Activated CD8-positive, alpha-beta memory T cell treated with anti-CD3 and anti-CD28 coated beads, Interleukin-2, amount 10 ng/mL, durations not matched to agents 7 days and 5 days (primary cell): ENCODE measurements around the gene DNER. TPM values are rescaled to one million over a fixed set of nuclear protein-coding genes. Genes with fewer than 3 reads are reported as not detected.

Source experiments
- ATAC-seq: fragments of 150-1000 bp; cut with Tn5 transposase; one replicate; pipeline ENCODE4 v1.10.0; 2021; ENCODE audit warnings: moderate library complexity
- CTCF ChIA-PET: fragments of 350-600 bp; sonication (Branson Sonifier 250); formaldehyde crosslinking; loops from one replicate; lab custom pipeline; 2021; ENCODE audit warnings: antibody characterized with exemption; lab: Charles Lee
- DNase-seq: peaks from one replicate; pipeline ENCODE4 v3.0.0-alpha.2; 2020
- H3K27ac Mint-ChIP-seq: one replicate; pipeline ENCODE4 v1.8.0; 2021; ENCODE audit warnings: mild to moderate bottlenecking, mixed read lengths
- H3K27me3 Mint-ChIP-seq: one replicate; pipeline ENCODE4 v1.8.0; 2021; ENCODE audit warnings: mixed read lengths
- H3K36me3 Mint-ChIP-seq: one replicate; pipeline ENCODE4 v1.8.0; 2021; ENCODE audit warnings: mild to moderate bottlenecking, mixed read lengths
- H3K4me1 Mint-ChIP-seq: one replicate; pipeline ENCODE4 v1.8.0; 2021; ENCODE audit warnings: mixed read lengths
- H3K4me3 Mint-ChIP-seq: one replicate; pipeline ENCODE4 v1.8.0; 2021; ENCODE audit warnings: mild to moderate bottlenecking, moderate library complexity, mixed read lengths
- H3K9me3 Mint-ChIP-seq: one replicate; pipeline ENCODE4 v1.8.0; 2022; ENCODE audit warnings: low read depth, mixed read lengths
- total RNA-seq, 2 experiments: library from RNA; stranded (reverse); gene quantifications; one replicate each; pipeline ENCODE4 v1.2.3, GENCODE V29; 2021

Gene DNER
- total RNA-seq, 2 experiments from 2014 or later, result not detected

DNA sequence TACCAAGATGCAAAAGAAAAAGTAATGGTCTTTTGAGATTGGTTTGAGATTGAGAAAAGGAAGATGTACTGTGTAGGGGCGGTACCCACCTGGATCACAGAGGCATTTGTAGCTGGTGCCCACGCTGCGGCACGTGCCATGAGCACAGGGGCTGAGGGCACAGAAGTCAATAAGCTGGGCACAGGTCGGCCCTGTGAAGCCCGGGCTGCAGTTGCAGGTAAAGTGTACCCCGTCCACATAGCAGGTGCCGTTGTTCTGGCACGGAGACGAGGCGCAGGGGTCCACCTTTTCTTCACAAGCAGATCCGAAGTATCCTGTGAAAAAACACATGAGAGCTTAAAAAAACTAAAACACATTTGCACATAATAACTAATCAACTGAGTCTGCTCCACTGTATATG, 267.1 kb downstream of the DNER start:
- Mint-ChIP-seq H3K4me1 (no peaks in the 10 kb centered on the region), H3K27ac (no peak overlapping the region), H3K9me3 (no peaks in the 10 kb centered on the region), H3K36me3 (no peaks in the 10 kb centered on the region), H3K27me3 (peaks cover 3% of the 10 kb centered on the region), H3K4me3 (no peak overlapping the region)
- CTCF ChIA-PET, result no interaction called here
- DNase-seq (no peak), ATAC-seq (no peak)

DNA sequence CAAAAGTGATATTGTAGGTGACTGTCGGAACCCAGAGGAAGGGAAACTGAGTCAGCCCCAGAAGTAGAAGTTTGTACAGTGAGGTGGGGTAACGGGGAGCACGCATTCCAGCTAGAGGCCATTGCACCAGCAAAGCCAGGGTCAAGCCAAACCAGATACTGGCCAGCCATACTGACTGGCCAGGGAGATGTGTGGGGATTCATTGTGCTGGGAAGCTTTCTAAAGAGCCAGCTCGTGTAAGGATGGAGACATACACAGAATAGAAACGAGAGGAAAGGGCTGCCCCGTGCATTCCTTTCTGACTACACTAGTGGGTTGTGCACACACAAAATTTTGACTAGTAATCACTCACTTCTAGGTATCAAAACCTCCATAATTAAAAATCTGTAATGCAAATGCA, 268.0 kb downstream of the DNER start:
- no peaks in the 10 kb centered on the region for H3K9me3 Mint-ChIP-seq
- no peaks in the 10 kb centered on the region for H3K36me3 Mint-ChIP-seq
- no peak for ATAC-seq
- H3K4me1 Mint-ChIP-seq, result no peaks in the 10 kb centered on the region
- CTCF ChIA-PET, result no interaction called here
- H3K27me3 Mint-ChIP-seq, result peaks cover 3% of the 10 kb centered on the region
- no peak overlapping the region for H3K4me3 Mint-ChIP-seq
- no peak overlapping the region for H3K27ac Mint-ChIP-seq
- no peak for DNase-seq

GRCh38 chr2:229445501-229446211, 268.7 kb downstream of the DNER start:
- Mint-ChIP-seq H3K36me3 (no peaks in the 10 kb centered on the region), H3K27ac (no peak overlapping the region), H3K4me1 (no peaks in the 10 kb centered on the region), H3K27me3 (peaks cover 3% of the 10 kb centered on the region), H3K9me3 (no peaks in the 10 kb centered on the region), H3K4me3 (no peak overlapping the region)
- CTCF ChIA-PET, result no interaction called here
- no peak for ATAC-seq
- DNase-seq, result no peak

GRCh38 chr2:229445019-229445418, 269.3 kb downstream of the DNER start:
- CTCF ChIA-PET, result no interaction called here
- no peak for ATAC-seq
- no peaks in the 10 kb centered on the region for H3K4me1 Mint-ChIP-seq

DNA sequence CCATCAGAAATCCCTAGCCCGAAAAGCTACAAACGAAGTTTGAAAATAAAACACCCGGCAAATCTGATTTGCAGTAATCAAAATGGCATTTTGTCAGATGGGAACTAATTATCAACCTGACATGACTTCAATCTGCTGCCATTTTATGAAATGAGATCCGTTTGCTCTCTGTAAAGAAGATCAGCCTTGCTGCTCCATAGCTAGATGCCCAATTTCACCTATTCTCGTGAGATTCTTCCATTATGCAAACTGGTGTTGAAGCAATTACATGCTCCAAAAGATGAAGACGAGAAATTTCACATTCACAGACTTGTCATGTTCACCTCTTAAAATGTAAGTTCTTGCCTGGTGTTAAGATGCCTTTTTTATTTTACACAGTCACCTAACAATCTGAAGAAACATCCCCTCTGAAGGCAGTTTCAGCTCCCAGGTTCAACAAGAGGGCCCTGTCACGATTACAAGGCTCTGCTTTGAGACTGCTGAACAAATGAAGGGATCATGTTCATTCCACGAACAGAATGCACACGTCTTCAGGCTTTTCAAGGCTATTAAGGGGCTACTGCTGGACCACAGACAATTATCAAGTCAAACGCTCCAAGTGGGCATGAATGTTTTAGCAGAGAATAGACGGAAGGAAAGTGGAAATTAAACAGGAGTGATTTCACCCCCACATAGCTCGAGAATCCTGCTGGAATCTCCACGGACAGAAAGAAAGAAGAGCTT, 270.6 kb downstream of the DNER start:
- Mint-ChIP-seq H3K4me1 (no peaks in the 10 kb centered on the region), H3K36me3 (no peaks in the 10 kb centered on the region), H3K27me3 (peaks cover 3% of the 10 kb centered on the region), H3K4me3 (no peak overlapping the region), H3K27ac (no peak overlapping the region), H3K9me3 (no peaks in the 10 kb centered on the region)
- CTCF ChIA-PET, result interaction anchor here (1.1 kb wide), 1 partner anchor 35 kb away, joined by 3 read pairs; no protein-coding TSS in a partner anchor
- DNase-seq (no peak), ATAC-seq (no peak)

More at GRCh38 chr2:229445019-229445418, 269.3 kb downstream of the DNER start:
- H3K36me3 Mint-ChIP-seq, result no peaks in the 10 kb centered on the region
- no peaks in the 10 kb centered on the region for H3K9me3 Mint-ChIP-seq
- no peak overlapping the region for H3K27ac Mint-ChIP-seq
- no peak overlapping the region for H3K4me3 Mint-ChIP-seq
- no peak for DNase-seq
- H3K27me3 Mint-ChIP-seq, result peaks cover 3% of the 10 kb centered on the region

DNA sequence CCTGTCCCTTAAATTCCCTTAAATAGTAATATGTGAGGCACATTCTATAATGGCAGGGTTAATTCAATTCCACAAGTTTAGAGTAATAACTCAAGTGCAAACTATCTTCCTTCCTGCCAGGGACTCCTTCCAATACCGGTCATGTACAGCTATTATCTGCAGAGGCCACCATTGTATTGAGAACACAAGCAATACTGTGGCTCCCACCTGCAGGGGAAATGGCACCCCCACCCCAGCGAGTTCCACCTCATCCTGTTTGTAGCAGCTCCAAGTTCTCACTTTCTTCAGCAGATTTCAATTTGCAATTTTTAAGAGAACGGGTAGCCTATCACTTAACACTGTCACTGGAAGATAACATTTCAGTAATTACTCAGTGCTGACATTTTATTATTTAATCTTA, 271.2 kb downstream of the DNER start:
- Mint-ChIP-seq H3K27me3 (peaks cover 3% of the 10 kb centered on the region), H3K4me1 (no peaks in the 10 kb centered on the region), H3K27ac (no peak overlapping the region), H3K36me3 (no peaks in the 10 kb centered on the region), H3K4me3 (no peak overlapping the region), H3K9me3 (no peaks in the 10 kb centered on the region)
- CTCF ChIA-PET, result interaction anchor here (1.1 kb wide), 1 partner anchor 36 kb away, joined by 3 read pairs; no protein-coding TSS in a partner anchor
- ATAC-seq (no peak), DNase-seq (no peak)

DNA sequence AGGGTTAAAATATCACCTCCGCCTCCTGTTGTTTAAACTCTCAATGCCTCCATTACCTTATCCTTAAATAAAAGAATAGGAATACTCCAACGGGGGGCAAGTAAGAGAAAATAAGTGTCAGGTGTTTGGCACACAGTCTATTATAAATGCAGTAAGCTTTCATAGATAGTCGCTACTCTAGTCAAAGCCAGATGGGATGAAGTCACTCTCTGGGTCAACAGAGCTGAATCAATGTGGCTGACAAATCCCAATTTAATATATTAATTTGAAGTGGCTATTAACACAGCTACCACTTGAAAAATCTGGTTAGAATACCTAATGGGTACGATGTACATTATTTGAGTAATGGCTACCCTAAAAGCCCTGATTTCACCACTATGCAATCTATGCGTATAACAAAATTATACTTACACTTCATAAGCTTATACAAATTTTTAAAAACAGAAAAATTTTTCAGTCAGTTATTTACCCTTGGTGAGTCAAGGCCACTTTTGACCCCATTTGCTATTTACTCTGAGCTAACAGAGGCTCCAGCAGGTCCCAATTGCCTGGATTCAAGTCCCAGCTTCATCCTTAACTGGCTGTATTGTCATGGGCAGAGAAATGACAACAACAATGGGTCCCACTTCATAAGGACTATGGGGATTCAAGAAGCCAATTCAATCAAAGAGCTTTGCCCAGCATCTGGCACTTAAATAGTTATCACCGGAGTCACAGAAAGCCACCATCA, 275.8 kb downstream of the DNER start:
- peaks cover 3% of the 10 kb centered on the region for H3K27me3 Mint-ChIP-seq
- DNase-seq (no peak), ATAC-seq (no peak)
- no peaks in the 10 kb centered on the region for H3K36me3 Mint-ChIP-seq
- H3K4me1 Mint-ChIP-seq, result no peaks in the 10 kb centered on the region
- CTCF ChIA-PET, result no interaction called here
- H3K4me3 Mint-ChIP-seq, result no peak overlapping the region
- H3K27ac Mint-ChIP-seq, result no peak overlapping the region
- H3K9me3 Mint-ChIP-seq, result no peaks in the 10 kb centered on the region

GRCh38 chr2:229437467-229437866, 276.9 kb downstream of the DNER start:
- ATAC-seq (no peak), DNase-seq (no peak)
- Mint-ChIP-seq H3K9me3 (no peaks in the 10 kb centered on the region), H3K4me3 (no peak overlapping the region), H3K36me3 (no peaks in the 10 kb centered on the region), H3K27ac (no peak overlapping the region), H3K27me3 (no peaks in the 10 kb centered on the region), H3K4me1 (no peaks in the 10 kb centered on the region)
- CTCF ChIA-PET, result no interaction called here

DNA sequence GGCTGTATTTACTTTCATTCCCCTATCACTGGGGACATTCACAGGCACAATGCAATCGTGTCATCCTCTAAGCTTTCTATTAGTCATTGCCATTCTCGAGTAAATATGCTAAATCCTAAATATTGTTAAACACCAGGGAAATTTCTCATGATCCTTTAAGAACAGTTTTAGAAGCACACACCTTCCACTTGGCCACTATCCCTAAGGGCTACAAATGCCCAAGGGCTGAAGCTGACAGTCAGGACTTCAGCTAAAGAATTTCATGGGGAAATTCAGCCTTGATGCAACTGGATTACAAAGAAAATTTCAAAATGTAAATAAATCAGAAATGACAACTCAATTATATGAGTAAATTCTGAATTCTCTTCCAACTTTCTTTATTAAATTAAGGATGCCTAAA, 280.2 kb downstream of the DNER start:
- Mint-ChIP-seq H3K4me1 (no peaks in the 10 kb centered on the region), H3K36me3 (no peaks in the 10 kb centered on the region), H3K27me3 (no peaks in the 10 kb centered on the region), H3K27ac (no peak overlapping the region), H3K9me3 (no peaks in the 10 kb centered on the region), H3K4me3 (no peak overlapping the region)
- CTCF ChIA-PET, result no interaction called here
- ATAC-seq (no peak), DNase-seq (no peak)

GRCh38 chr2:229433351-229433750, 281.0 kb downstream of the DNER start:
- H3K27ac Mint-ChIP-seq, result no peak overlapping the region

GRCh38 chr2:229431327-229431954, 282.9 kb downstream of the DNER start:
- no peaks in the 10 kb centered on the region for H3K4me1 Mint-ChIP-seq
- DNase-seq (no peak), ATAC-seq (no peak)
- no peaks in the 10 kb centered on the region for H3K9me3 Mint-ChIP-seq
- no peak overlapping the region for H3K4me3 Mint-ChIP-seq
- no peaks in the 10 kb centered on the region for H3K36me3 Mint-ChIP-seq
- H3K27ac Mint-ChIP-seq, result no peak overlapping the region
- CTCF ChIA-PET, result interaction anchor here (1.1 kb wide), 1 partner anchor 285 kb away, joined by 3 read pairs; no protein-coding TSS in a partner anchor
- H3K27me3 Mint-ChIP-seq, result no peaks in the 10 kb centered on the region

More at GRCh38 chr2:229433351-229433750, 281.0 kb downstream of the DNER start:
- no peaks in the 10 kb centered on the region for H3K36me3 Mint-ChIP-seq
- no peak for DNase-seq
- ATAC-seq, result no peak
- H3K27me3 Mint-ChIP-seq, result no peaks in the 10 kb centered on the region
- CTCF ChIA-PET, result interaction anchor here (1.4 kb wide), 1 partner anchor 283 kb away, joined by 3 read pairs; no protein-coding TSS in a partner anchor
- no peaks in the 10 kb centered on the region for H3K9me3 Mint-ChIP-seq
- no peaks in the 10 kb centered on the region for H3K4me1 Mint-ChIP-seq
- H3K4me3 Mint-ChIP-seq, result no peak overlapping the region

GRCh38 chr2:229429589-229429988, 284.8 kb downstream of the DNER start:
- Mint-ChIP-seq H3K27me3 (no peaks in the 10 kb centered on the region), H3K36me3 (no peaks in the 10 kb centered on the region), H3K4me1 (no peaks in the 10 kb centered on the region), H3K4me3 (no peak overlapping the region), H3K9me3 (no peaks in the 10 kb centered on the region), H3K27ac (no peak overlapping the region)
- DNase-seq (no peak), ATAC-seq (no peak)
- CTCF ChIA-PET, result no interaction called here

- CTCF ChIA-PET, result no interaction called here
- Mint-ChIP-seq H3K4me1 (no peaks in the 10 kb centered on the region), H3K4me3 (no peak overlapping the region), H3K36me3 (no peaks in the 10 kb centered on the region), H3K27me3 (no peaks in the 10 kb centered on the region), H3K27ac (no peak overlapping the region), H3K9me3 (no peaks in the 10 kb centered on the region)
- ATAC-seq (no peak), DNase-seq (no peak)
Measured at GRCh38 chr2:229426464-229426863, 287.9 kb downstream of the DNER start.
